Measurements from ENCODE around the gene CCP110. TPM values are rescaled to one million over a fixed set of nuclear protein-coding genes. Genes with fewer than 3 reads are reported as not detected.

CCP110 gene
- total and polyA plus RNA-seq, 2 donors (not counting 1 experiment from before 2014, with no cell fraction given), result 4.9 to 23.6 TPM

DNA sequence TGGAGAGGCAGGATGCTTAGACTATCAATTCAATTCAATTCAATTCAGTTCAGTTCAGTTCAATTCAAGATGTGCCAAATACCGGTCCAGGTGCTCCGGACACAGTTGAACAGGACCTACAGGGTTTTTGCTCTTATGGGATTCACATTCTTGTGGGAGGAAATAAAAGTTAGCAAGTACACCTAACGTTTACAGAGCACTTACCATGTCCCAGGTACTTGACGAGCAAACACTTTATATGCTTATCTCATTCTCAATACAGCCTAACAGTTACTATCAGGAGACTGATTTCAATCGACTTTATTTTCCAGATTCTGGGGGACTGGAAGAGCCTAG, 1.4 kb upstream of the CCP110 start:
- Mint-ChIP-seq H3K9me3 (ENCODE audit: insufficient read depth) (no peaks in the 10 kb centered on the region), H3K27me3 (no peaks in the 10 kb centered on the region), H3K27ac (peak overlapping the region; percentile 89), H3K4me3 (peak overlapping the region; percentile 95), H3K4me1 (peaks cover 37% of the 10 kb centered on the region)
- Histone ChIP-seq H4K20me1 (ENCODE audit: control insufficient read depth, insufficient read depth, low read length, poor library complexity, severe bottlenecking) (no peaks in the 10 kb centered on the region), H3K4me2 (replicated peaks; ENCODE audit: low read depth, low read length, poor library complexity, severe bottlenecking) (peak overlapping the region; percentile 81), H3K27ac (ENCODE audit: low read length in 2 of 2) (peak overlapping the region; percentile 39 to 75), H2AFZ (ENCODE audit: insufficient read depth, low read depth, low read length, poor library complexity, severe bottlenecking) (peak overlapping the region; percentile 89), H3K9me3 (ENCODE audit: control extremely low read depth in 1 of 3, control insufficient read depth in 2 of 3, insufficient read depth in 1 of 3, low read length in 2 of 3) (no peaks in the 10 kb centered on the region), H3K4me1 (ENCODE audit: control insufficient read depth in 2 of 2, insufficient read depth in 2 of 2, low read length in 2 of 2) (peaks cover 19 to 37% of the 10 kb centered on the region in 2 donors), H3K27me3 (replicated peaks in 1 of 4; ENCODE audit: control extremely low read depth in 1 of 4, control insufficient read depth in 3 of 4, insufficient read depth in 4 of 4, low read length in 3 of 4) (no peaks in the 10 kb centered on the region), H3K79me2 (ENCODE audit: control insufficient read depth, insufficient read depth, low read length) (peaks cover 40% of the 10 kb centered on the region), H3K9ac (ENCODE audit: low read length) (peak overlapping the region; percentile 78), H3K4me3 (ENCODE audit: control extremely low read depth in 1 of 5, extremely low read depth in 1 of 5, insufficient read depth in 1 of 5, low read depth in 2 of 5, low read length in 4 of 5) (peak overlapping the region in 3 of 5 experiments; percentile 79 to 87 (median 81)), H3K36me3 (replicated peaks in 1 of 2; ENCODE audit: control extremely low read depth in 1 of 2, control insufficient read depth in 1 of 2, extremely low read depth in 1 of 2, insufficient read depth in 2 of 2, low read length in 1 of 2) (no peaks in the 10 kb centered on the region)
- no CpG with 5 or more reads among the region's 5 CpGs for WGBS (ENCODE audit: insufficient coverage)
- CTCF ChIA-PET, result interaction anchor here (1.1 to 1.5 kb wide), 2 partner anchors 20 to 37 kb away, joined by 3 to 4 read pairs; no protein-coding TSS in a partner anchor
- POLR2A ChIA-PET, result no interaction called here
- TF ChIP-seq EZH2 (IDR thresholded peaks at IDR 0.05; ENCODE audit: borderline replicate concordance, insufficient read depth, low read depth, low read length, poor library complexity, severe bottlenecking), result no peak
- TF ChIP-seq, protein P1, sequence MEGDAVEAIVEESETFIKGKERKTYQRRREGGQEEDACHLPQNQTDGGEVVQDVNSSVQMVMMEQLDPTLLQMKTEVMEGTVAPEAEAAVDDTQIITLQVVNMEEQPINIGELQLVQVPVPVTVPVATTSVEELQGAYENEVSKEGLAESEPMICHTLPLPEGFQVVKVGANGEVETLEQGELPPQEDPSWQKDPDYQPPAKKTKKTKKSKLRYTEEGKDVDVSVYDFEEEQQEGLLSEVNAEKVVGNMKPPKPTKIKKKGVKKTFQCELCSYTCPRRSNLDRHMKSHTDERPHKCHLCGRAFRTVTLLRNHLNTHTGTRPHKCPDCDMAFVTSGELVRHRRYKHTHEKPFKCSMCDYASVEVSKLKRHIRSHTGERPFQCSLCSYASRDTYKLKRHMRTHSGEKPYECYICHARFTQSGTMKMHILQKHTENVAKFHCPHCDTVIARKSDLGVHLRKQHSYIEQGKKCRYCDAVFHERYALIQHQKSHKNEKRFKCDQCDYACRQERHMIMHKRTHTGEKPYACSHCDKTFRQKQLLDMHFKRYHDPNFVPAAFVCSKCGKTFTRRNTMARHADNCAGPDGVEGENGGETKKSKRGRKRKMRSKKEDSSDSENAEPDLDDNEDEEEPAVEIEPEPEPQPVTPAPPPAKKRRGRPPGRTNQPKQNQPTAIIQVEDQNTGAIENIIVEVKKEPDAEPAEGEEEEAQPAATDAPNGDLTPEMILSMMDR (IDR thresholded peaks at IDR 0.05), result no peak
- intact Hi-C loops (cut with micrococcal nuclease), result loop anchor here (2.0 to 10.0 kb wide), 3 partner anchors 312 to 1222 kb away; partner anchors contain the start of genes SMG1 and THUMPD1
- DNase-seq (no peak), ATAC-seq (ENCODE audit: low read depth) (no peak)

DNA sequence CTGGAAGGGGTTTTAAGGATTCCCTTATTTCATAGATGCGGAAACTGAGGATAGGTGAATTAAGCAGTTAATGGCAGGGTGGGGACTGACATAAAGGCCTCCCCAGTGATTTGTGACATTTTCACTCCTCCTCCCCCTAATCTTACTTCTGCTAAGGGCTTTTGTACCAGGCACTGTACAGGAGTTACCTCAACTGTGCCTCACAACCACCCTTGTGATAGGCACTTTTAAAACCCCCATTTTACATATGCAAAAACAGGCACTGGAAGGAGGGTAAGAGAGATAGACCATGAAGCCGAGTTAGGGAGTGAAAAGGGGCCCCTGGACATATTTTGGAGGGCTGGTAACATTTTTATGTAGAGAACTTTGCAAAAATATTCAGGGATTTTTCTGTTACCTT, 982 bp upstream of the CCP110 start:
- WGBS (ENCODE audit: insufficient coverage), result no CpG with 5 or more reads among the region's 2 CpGs
- Histone ChIP-seq H3K9ac (ENCODE audit: low read length) (no peak overlapping the region), H2AFZ (ENCODE audit: insufficient read depth, low read depth, low read length, poor library complexity, severe bottlenecking) (no peak overlapping the region), H3K27me3 (replicated peaks in 1 of 4; ENCODE audit: control extremely low read depth in 1 of 4, control insufficient read depth in 3 of 4, insufficient read depth in 4 of 4, low read length in 3 of 4) (no peaks in the 10 kb centered on the region), H3K79me2 (ENCODE audit: control insufficient read depth, insufficient read depth, low read length) (peaks cover 40% of the 10 kb centered on the region), H3K36me3 (replicated peaks in 1 of 2; ENCODE audit: control extremely low read depth in 1 of 2, control insufficient read depth in 1 of 2, extremely low read depth in 1 of 2, insufficient read depth in 2 of 2, low read length in 1 of 2) (peaks cover 1 to 2% of the 10 kb centered on the region in 2 experiments), H4K20me1 (ENCODE audit: control insufficient read depth, insufficient read depth, low read length, poor library complexity, severe bottlenecking) (no peaks in the 10 kb centered on the region), H3K4me2 (replicated peaks; ENCODE audit: low read depth, low read length, poor library complexity, severe bottlenecking) (no peak overlapping the region), H3K9me3 (ENCODE audit: control extremely low read depth in 1 of 3, control insufficient read depth in 2 of 3, insufficient read depth in 1 of 3, low read length in 2 of 3) (no peaks in the 10 kb centered on the region), H3K4me3 (ENCODE audit: control extremely low read depth in 1 of 5, extremely low read depth in 1 of 5, insufficient read depth in 1 of 5, low read depth in 2 of 5, low read length in 4 of 5) (no peak overlapping the region), H3K4me1 (ENCODE audit: control insufficient read depth in 2 of 2, insufficient read depth in 2 of 2, low read length in 2 of 2) (peaks cover 19 to 37% of the 10 kb centered on the region in 2 donors), H3K27ac (ENCODE audit: low read length in 2 of 2) (no peak overlapping the region)
- ChIA-PET POLR2A (no interaction called here), CTCF (interaction anchor here (1.5 to 3.3 kb wide), 3 partner anchors 34 to 37 kb away, joined by 3 to 12 read pairs (median 7); no protein-coding TSS in a partner anchor)
- TF ChIP-seq, protein P1 (IDR thresholded peaks at IDR 0.05), result no peak
- no peak for TF ChIP-seq EZH2 (IDR thresholded peaks at IDR 0.05; ENCODE audit: borderline replicate concordance, insufficient read depth, low read depth, low read length, poor library complexity, severe bottlenecking)
- DNase-seq (peak; percentile 17), ATAC-seq (ENCODE audit: low read depth) (no peak)
- H3K9me3 Mint-ChIP-seq (ENCODE audit: insufficient read depth), result no peaks in the 10 kb centered on the region
- intact Hi-C loops (cut with micrococcal nuclease), result loop anchor here (1.0 to 10.0 kb wide), 6 partner anchors 33 to 1222 kb away; partner anchors contain the start of genes ARL6IP1, COQ7, SMG1 and THUMPD1
- H3K27me3 Mint-ChIP-seq, result no peaks in the 10 kb centered on the region
- H3K27ac Mint-ChIP-seq, result no peak overlapping the region
- peaks cover 37% of the 10 kb centered on the region for H3K4me1 Mint-ChIP-seq
- peak overlapping the region; percentile 95 for H3K4me3 Mint-ChIP-seq

Measured in B cell (primary cell).